Breast epithelium (tissue), 3 donors: Measurements from ENCODE around the gene CXorf58.

ENCODE experiments used
- POLR2A ChIP-seq: fragments of 450-650 bp; IDR thresholded peaks from one replicate; pipeline ENCODE4 v1.6.1; 2016; ENCODE audit warnings: antibody characterized with exemption, mild to moderate bottlenecking, moderate library complexity
- POLR2AphosphoS5 ChIP-seq, 3 donors: sonication (generic); formaldehyde crosslinking; IDR thresholded peaks; one replicate each; pipeline ENCODE4 v1.6.1; 2017; ENCODE audit warnings: antibody characterized with exemption in 3 of 3
- TF ChIP-seq, protein P1 (sequence below), 3 donors: fragments of 450-650 bp; IDR thresholded peaks; one replicate each; pipeline ENCODE4 v1.5.1; 2016 to 2017; ENCODE audit warnings: antibody characterized with exemption in 3 of 3, mild to moderate bottlenecking in 3 of 3, moderate library complexity in 3 of 3

DNA sequence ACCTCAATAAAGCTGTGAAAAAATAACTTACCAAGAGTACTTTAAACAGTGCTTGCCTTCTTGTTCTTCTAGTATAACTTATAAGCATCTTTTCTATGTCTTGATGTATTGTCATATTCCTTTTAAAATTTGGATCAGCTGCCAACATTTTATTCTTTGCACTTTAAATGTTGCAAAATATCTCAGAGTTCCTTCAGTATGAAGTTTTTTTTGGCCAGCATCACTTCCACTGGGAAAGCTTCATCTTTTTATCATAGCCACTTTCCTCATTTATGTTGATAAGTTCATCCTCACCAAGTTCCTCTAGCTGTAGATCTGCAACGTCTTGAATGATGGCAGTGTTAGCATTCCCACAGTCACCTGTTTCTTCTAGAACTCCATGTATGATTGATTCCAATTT is 24.2 kb downstream of the CXorf58 start:
- TF ChIP-seq, protein P1, sequence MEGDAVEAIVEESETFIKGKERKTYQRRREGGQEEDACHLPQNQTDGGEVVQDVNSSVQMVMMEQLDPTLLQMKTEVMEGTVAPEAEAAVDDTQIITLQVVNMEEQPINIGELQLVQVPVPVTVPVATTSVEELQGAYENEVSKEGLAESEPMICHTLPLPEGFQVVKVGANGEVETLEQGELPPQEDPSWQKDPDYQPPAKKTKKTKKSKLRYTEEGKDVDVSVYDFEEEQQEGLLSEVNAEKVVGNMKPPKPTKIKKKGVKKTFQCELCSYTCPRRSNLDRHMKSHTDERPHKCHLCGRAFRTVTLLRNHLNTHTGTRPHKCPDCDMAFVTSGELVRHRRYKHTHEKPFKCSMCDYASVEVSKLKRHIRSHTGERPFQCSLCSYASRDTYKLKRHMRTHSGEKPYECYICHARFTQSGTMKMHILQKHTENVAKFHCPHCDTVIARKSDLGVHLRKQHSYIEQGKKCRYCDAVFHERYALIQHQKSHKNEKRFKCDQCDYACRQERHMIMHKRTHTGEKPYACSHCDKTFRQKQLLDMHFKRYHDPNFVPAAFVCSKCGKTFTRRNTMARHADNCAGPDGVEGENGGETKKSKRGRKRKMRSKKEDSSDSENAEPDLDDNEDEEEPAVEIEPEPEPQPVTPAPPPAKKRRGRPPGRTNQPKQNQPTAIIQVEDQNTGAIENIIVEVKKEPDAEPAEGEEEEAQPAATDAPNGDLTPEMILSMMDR (IDR thresholded peaks at IDR 0.05): no peak
- no peak for TF ChIP-seq POLR2A
- no peak for TF ChIP-seq POLR2AphosphoS5 (IDR thresholded peaks at IDR 0.05)
